Activated CD8-positive, alpha-beta memory T cell treated with anti-CD3 and anti-CD28 coated beads for 1 hour (primary cell): ENCODE results near the gene USP22.
"Not testable (repeated sequence)": the region's sequence is repeated elsewhere in the genome, so short reads cannot be mapped to it uniquely, and the experiment has no call there.

Experiments
- DNase-seq, 2 donors: peaks; one replicate each; pipeline ENCODE4 v3.0.0-alpha.2; 2020; ENCODE audit warnings: low read depth in 1 of 2; ENCODE audit errors: extremely low read depth in 1 of 2

Gene USP22

DNA sequence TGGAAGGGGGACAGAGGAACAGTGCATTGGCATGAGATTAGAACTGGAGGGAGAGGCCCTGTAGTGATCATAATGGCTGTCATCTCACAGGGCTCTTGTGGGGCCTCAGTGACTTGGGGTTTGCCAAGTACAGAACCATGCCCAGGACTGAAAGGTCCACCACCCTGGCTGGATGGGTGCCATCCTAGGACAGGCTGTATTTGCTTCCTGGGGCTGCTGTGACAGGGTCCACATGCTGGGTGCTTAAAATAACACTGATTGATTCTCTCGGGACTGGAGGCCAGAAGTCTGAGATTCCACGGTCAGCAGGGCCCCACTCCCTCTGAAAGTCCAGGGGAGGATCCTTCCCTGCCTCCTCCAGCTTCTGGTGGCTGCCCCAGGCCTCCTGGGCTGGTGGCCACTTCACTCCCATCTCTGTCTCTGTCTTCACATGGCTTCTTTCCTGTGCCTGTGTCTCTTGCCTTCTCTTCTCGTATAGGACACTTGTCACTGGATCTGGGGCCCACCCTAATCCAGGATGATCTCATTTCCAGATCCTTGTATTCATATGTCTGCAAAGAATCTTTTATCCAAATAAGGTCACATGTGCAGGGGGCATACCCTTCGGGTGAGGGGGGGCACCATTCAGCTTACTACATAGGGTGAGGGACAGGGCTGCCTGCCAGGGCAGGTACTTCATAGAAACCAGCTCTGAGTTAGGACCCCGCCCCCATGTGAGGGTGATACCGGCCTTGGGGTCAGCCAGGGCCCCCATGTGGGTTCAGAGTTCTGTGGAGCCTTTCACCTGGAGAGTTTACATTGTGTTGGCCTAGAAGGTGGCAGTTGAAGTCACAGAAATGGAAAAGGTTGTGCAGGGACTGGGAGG is 52.6 kb downstream of the USP22 start:
- no peak for DNase-seq

DNA sequence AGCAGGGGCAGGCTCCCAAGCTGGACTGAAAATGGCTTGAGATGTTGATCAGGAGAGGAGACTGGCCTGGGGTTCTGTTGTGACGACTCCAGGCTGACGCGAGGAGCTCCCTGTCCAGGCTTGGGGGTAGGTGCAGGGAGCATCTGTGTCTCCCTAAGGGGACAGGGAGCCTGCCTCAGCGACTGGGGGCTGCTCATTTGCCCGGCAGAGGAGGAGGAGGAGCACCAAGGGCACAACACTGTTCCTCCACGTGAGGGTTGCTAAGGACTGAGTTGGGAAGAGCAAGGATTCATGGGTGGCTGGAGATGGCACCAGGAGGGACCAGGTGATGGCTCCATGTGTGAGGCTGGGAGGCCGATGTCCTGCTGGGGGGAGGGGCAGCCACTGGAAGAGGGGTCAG is 53.3 kb downstream of the USP22 start:
- no peak for DNase-seq

DNA sequence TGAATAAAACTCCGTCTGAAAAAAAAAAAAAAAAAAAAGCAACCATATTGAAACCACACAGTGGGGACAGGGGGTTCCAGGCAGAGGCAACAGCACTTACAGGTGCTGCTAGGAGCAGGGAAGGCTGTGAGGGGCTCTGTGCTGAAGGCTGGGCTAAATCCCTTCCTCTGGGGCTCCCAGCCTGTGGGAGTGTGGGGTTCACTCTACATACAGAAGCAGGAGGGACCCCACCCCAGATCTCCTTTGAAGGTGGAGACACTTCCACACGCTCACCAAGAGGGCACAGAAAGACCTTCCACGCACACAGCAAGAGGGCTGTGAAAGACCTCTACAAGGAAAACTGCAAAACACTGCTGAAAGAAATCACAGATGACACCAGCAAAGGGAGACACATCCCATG is 53.9 kb downstream of the USP22 start:
- DNase-seq = no peak

DNA sequence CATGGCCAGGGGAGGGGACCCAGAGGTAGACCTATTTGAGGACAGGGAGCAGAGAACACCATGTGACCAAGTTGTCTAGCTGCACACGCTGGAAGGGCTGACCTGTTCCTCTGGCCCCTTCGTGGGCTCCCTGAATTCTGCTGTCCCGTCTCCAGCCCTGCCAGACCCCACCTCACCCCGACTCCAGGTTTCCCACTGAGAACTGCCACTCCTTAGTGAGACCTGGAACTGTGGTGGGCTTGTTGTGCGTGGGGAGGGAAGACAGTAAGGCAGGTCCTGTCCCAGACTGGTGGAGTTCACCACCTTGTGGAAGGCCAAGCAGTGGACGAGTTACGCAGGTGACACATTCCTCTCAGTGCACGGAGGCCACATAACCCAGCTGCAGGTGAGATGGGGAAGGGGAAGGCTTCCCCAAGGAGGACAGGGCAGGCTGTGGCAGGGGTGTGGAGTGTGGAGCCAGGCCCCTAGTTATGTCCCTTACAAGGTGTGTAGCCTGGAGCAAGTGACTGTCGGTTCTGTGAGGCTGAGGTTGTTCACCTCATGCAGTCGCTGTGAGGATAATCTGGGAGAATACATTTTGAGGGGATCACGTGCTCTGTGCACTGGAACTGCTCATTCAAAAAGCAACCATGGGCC is 54.7 kb downstream of the USP22 start:
- DNase-seq = no peak

DNA sequence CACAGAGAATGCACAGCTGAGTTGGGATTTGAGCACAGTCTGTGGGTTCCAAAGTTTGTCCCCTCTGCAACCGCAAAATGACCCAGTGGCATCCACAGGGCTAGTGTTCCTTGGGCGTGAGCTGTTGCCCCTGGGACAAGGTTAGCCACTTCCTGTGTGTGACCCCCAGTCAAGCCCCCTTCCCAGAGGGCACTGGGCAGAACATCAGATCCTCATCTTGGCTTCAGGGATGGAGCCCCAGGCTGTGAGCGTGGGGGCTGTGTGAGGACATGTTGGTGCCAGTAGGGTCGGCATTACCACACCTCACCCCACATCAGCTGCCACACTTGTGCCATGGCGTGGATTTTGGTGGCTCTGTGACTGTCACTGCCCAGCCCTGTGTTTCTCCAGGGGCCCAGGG is 55.3 kb downstream of the USP22 start:
- DNase-seq = no peak

DNA sequence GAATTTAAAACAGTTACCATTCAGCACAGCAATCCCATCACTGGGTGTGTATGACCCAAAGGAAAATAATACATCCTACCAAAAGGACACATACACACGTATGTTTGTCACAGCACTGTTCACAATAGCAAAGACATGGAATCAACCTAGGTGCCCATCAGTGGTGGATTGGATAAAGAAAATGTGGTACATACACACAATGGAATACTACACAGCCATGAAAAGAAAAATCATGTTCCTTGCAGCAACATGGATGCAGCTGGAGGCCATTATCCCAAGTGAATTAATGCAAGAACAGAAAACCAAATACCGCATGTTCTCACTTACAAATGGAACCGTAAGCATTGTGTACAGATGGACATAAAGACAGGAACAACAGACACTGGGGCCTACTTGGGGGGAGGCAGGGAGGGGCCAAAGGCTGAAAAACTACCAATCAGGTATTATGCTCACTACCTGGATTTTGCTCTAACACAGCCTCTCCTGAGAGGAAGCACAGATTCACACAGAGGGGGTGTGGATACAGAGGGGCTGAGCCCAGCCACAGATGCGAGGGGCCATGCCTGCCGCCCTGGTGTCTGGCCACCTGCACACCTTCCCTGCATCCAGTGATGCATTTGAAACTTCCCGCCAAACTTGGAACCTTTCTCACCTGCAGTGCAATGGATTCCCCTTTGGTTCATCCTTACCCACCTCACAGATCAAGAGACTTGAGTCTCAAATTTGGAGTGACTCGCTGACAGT is 55.9 kb downstream of the USP22 start:
- no peak for DNase-seq

DNA sequence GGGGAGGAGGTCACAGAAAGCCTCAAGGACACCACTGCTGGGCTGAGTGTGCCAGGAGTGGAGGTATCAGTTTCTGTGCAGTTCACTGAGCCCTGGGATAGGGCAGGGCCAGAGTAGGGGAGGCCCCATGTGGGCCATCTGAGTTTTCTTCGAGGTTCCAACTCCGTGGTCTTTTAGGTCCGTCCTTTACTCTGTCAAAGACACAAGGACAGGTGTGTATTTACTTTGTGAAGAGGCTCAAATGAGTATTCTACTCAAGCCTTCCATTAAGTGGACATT is 59.5 kb downstream of the USP22 start:
- no peak for DNase-seq

DNA sequence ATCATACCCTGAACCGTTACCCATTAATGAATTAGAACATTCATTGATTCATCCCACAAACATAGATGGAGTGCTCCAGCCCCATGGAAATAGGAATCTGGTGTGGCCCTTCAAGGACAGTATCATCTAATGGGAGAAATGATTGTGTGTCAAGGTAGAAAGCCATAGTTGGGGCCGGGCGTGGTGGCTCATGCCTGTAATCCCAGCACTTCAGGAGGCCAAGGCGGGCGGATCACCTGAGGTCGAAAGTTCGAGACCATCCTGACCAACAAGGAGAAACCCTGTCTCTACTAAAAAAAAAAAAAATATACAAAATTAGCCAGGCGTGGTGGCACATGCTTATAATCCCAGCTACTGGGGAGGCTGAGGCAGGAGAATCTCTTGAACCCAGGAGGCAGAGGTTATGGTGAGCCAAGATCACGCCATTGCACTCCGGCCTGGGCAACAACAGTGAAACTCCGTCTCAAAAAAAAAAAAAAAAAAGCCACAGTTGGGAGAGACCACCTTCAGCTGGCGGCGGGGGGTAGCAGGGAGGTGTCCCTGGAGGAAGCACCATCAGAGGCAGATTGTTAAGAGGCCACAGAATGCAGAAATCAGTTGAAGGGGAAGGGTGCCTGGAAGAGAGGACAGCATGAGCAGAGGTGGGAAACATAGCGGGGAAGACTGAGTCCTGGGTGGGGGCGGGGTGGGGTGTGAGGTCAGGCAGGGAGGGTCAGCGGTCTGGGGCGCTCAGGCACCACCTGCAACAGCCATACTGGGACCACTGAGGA is 60.0 kb downstream of the USP22 start:
- DNase-seq = no peak

DNA sequence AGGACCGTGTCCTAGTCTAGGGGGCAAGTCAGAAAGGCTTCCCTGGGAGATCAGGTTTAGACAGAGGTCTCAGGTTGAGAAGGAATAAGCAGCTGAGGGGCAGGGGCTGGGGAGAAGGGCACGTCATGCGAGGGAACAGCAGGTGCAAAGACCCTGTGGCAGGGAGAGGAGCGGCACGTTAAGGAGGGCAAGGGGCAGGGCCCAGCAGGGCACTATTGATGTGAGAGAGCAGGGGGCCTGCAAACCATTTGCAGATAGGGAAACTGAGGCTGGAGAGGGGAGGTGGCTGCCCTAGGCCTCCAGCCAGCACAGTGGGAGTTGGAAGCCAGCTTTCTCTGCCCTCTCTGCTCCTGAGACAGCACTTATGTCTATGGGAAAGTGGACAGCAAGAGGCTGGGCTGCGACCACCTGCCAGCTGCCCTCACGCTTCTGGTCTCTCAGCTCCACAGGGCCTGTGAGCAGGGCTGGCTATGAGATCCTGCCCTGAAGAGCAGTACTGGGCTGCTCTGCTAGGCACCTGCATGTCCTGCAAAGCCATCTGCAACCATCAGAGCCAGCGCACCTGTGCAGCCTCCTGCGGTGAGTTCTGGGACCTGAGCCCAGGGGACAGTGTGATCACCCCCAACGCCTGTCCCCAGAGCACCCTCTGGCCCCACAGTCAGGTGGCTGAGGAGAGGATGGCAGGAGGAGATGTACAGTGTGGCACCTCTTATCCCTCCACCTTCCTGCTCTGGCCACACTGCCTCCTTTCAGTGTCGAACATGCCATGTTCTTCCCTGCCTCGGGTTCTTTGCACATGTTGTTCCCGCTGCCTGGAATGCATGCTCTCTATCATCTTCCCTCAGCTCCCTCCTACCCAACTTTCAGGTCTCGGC is 61.5 kb downstream of the USP22 start:
- DNase-seq = no peak

DNA sequence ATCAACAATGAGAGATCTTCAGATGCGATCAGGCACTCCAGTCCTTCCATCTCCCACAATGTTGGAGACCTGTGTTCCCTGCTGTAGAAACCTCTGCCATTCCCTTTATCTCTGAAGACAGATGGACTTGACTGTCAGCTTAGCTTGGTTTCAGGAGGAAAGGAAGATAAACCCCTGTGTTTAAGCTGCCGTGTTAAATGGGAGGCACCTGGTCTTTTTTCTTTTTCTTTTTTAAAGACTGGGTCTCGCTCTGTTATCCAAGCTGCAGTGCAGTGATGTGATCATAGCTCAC is 63.1 kb downstream of the USP22 start:
- no peak for DNase-seq

DNA sequence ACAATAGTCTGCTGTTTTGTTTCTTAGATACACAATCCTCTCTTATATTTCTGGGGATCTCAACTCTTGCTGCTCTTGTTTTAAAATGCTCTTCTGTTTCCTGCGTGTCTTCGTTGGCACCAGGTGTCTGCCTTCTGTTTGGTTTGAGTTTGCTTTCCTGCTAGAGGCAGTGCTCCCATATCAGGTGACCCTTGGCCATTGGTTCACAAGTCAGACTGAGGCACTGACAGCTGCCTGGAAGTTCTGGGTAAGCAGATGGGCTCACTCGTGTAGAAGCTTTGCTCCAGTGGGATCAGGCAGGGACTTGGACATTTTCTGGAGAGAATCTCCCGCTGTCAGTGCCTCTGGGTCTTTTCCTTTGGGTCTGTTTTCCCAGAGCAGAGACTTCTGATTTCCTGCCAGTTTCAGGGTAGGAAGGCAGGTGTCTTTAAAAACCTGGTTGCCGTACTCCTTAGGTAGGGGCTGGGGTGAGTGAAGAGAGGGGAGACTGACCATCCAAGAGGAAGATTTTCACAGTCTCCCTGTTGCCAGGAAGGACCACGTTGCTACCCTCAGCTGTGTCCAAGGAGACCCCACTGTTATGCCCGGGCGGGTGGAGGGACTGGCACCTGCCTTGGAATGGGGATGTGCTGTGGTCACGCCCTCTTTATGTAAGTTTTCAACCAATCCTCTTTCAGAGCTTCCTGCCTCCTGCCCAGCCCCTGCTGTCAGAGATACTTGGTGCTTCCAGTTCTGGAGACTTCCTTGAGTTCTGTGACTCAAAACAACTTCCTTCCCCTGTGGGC is 63.6 kb downstream of the USP22 start:
- not testable (repeated sequence) for DNase-seq

DNA sequence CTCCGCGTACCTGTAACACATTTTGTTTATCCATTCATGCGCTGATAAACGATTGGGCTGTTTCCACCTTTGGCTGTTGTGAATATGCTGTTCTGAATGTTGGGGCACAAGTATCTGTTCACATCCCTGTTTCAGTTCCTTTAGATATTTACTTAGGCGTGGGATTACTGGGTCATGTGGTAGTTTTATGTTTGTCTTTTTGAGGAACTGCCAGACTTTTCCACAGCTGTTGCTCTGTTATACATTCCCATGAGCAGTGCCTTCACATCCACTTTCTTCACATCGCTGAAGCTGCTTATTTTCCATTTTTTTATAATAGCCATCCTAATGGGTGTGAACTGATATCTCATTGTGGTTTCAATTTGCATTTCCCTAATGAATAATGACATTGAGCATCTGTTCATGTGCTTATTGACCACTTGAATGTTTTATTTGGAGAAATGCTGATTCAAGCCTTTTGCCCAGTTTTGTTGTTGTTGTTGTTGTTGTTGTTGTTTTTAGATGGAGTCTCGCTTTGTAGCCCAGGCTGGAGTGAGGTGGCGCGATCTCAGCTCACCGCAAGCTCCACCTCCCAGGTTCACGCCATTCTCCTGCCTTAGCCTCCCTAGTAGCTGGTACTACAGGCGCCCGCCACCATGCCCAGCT is 65.1 kb downstream of the USP22 start:
- DNase-seq = not testable (repeated sequence)

DNA sequence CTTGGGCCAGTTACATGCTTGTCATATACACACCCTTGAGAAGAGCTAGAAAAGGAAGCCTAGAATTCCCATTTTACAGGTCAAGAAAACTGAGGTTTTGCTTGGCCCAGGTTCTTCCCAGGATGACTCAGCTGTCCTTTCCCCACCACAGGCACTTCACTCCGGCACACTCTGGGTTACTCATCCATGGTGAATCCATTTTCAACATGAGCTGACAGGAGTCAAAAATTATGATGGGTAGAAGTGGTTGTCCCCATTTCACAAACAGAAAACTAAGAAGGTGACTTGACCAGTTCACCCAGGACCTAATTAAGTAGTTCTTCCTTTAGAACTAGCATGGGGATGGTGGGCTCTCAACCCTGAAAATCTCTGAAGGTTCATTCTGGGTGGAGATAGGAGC is 67.2 kb downstream of the USP22 start:
- no peak for DNase-seq

DNA sequence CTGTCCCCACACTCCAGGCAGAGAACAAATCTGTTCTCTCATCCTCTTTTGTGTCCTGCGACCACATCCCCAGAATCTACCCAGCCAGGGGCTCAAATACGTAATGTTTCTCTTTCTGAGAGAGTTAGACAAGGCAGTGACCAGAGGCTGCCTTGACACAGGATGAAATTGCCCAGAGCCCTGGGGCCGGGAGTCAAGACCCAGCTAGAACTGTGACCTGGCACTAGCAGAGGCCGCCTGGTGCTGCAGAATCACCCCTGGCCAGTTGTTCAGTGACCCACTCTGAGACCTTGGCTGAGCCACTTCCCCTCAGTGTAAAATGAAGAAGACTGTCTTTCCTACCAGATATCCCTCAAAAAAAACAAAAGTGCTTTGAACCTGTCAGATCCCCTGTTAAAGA is 72.5 kb downstream of the USP22 start:
- DNase-seq = no peak

DNA sequence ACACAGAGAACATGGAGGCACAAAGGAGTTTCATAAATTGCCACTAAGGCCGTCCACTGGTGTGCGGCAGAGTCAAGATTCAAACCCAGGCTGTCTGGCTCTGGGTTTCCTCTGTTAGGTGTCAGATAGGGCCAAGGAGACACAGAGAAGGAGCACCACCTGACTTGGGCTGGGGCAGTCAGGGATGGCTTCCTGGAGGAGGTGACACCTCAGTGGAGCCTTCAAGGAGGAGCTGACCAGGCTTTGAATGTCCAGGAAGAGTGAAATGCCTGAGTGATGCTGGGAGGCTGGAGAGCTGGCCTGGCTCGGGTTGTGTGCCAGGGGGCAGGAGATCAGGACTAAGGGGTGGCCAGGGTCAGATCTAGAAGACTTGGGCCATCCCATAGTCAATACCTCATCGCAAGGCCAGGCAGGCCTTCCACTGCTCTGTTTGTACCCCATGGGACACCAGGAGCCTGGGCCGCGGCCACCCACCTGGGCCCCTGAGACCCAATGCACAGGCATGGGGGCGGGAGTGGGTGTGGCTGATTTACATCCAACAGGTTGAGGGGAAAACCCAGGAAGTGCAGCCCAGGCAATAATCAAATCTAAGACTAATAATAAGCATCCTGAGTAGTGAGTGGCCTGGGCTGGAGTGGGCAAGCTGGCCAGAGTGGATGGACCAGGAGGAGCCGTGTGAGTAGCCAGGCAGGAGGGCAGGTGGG is 73.7 kb downstream of the USP22 start:
- no peak for DNase-seq

DNA sequence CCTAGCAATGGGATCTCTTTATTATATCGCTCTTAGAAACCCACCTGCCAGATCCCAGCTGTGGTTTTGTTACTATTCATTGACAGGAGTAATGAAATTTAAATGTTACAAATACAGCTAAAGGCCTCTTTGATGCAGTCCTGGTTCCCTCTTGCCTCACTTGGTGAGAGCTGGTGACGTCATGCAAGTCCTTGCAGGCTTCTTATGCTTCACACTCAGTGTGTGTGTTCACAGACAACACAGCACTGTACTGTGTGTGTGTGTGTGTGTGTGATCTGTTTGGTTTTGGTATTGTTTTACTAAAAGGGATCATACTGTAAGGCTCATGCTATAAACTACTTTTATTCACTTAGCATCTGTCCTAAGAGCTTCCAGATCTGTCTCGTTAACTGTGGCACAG is 75.0 kb downstream of the USP22 start:
- no peak for DNase-seq

DNA sequence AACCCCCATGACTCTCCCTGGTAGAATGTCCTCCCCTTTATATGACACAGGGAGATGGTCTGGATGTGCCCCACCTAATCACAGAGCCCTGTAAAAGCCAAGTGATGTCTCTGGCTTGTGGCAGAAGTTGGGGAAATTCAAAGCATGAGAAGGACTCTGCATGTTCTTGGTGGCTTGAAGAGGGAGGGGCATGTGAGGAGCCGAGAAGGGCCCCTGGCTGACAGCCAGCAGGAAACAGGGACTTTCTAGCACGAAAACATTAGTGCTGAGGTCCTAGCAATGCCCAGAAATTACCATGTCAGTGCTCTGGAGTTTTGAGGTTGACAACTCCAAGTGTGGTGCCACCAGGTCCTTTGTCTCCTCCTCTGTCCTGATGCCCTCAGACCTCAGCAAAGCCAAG is 75.9 kb downstream of the USP22 start:
- DNase-seq = no peak

DNA sequence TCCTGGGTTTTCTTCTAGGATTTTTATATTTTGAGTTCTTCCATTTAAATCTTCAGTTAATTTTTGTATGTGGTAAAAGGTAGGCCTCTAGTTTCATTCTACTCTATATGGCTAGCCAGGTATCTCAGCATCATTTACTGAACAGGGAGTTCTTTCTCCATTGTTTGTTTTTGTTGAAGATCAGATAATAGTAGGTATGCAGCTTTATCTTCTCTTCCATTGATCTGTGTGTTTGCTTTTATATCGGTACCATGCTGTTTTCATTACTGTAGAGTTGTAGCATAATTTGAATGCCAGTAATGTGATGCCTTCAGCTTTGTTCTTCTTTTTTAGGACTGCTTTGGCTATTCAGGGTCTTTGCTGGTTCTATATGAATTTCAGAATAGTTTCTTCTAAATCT is 77.3 kb downstream of the USP22 start:
- DNase-seq = no peak

DNA sequence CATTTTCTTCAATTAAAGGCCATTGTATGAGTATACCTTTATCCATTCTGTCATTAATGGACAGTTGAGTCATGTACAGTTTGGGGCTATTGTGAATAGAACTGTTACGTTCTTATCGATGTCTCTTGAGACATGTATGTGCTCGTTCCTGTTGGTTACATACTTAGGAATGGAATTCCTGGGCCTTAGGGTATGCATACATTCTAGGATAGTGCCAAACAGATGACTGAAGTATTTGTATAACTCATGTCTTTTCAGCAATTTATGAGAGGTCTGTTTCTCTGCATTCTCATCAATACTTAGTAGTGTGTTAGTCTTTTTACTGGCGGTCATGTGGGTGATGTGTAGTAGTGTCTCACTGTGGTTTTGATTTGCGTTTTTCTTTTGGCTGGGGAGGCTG is 81.2 kb downstream of the USP22 start:
- no peak for DNase-seq
